IMR-90 (cell line): ENCODE measurements around the gene SOX11. TPM values are rescaled to one million over a fixed set of nuclear protein-coding genes. Genes with fewer than 3 reads are reported as not detected.

ENCODE experiments used
- ATAC-seq: fragments of 200-7000 bp; cut with Tn5 transposase; 2 replicates; pipeline ENCODE4 v1.9.1; 2020; ENCODE audit warnings: low read depth, mild to moderate bottlenecking, moderate library complexity
- BruUV-seq: library from RNA; stranded (reverse); fragments of 400-500 nt; replicated peaks from 2 replicates; lab custom pipeline; 2021; lab: Mats Ljungman, UMichigan
- CTCF ChIA-PET: fragments of 300-600 bp; formaldehyde crosslinking; extraction: SDS; loops from one replicate; lab custom pipeline; 2021; ENCODE audit warnings: antibody characterized with exemption; lab: Yijun Ruan, JAX
- POLR2A ChIA-PET: fragments of 300-600 bp; sonication (Branson Sonifier 250); formaldehyde crosslinking; loops from one replicate; lab custom pipeline; 2022; ENCODE audit warnings: antibody characterized with exemption; ENCODE audit not compliant: unreplicated experiment; lab: Charles Lee
- DNase-seq: peaks from one replicate; pipeline ENCODE4 v3.0.0; 2013
- H2AFZ ChIP-seq: replicated peaks from 2 replicates; pipeline ENCODE3; 2013; ENCODE audit warnings: low read length, mild to moderate bottlenecking; ENCODE audit not compliant: poor library complexity
- H2AK5ac ChIP-seq: 2 replicates; pipeline ENCODE4 v1.6.1; 2013; ENCODE audit warnings: low read depth, low read length, inconsistent platforms
- H2AK9ac ChIP-seq: replicated peaks from 2 replicates; pipeline ENCODE3; 2013; ENCODE audit warnings: mild to moderate bottlenecking, low read depth, low read length, moderate library complexity; ENCODE audit not compliant: poor library complexity
- H2BK120ac ChIP-seq: 2 replicates; pipeline ENCODE4 v1.6.1; 2013; ENCODE audit warnings: low read depth, low read length, inconsistent platforms
- H2BK15ac ChIP-seq: 3 replicates; pipeline ENCODE4 v1.6.1; 2013; ENCODE audit warnings: low read depth, low read length, inconsistent platforms
- H2BK20ac ChIP-seq: 2 replicates; pipeline ENCODE4 v1.6.1; 2013; ENCODE audit warnings: low read depth, mild to moderate bottlenecking, inconsistent platforms, low read length, moderate library complexity
- H2BK5ac ChIP-seq: 2 replicates; pipeline ENCODE4 v1.6.1; 2013; ENCODE audit warnings: mild to moderate bottlenecking, low read depth, low read length, inconsistent platforms; ENCODE audit not compliant: poor library complexity, severe bottlenecking
- H3K14ac ChIP-seq: replicated peaks from 2 replicates; pipeline ENCODE4 v1.6.1; 2013; ENCODE audit warnings: low read depth, low read length, inconsistent platforms
- H3K18ac ChIP-seq: 2 replicates; pipeline ENCODE4 v1.6.1; 2013; ENCODE audit warnings: low read depth, low read length, control low read depth
- H3K23ac ChIP-seq: 2 replicates; pipeline ENCODE4 v1.6.1; 2013; ENCODE audit warnings: low read depth, low read length, inconsistent platforms
- H3K27ac ChIP-seq: 2 replicates; pipeline ENCODE4 v1.5.1; 2013; ENCODE audit warnings: mild to moderate bottlenecking, control low read depth, low read length; ENCODE audit not compliant: insufficient read depth
- H3K27me3 ChIP-seq: 2 replicates; pipeline ENCODE4 v1.6.1; 2013; ENCODE audit warnings: low read length; ENCODE audit not compliant: control insufficient read depth, insufficient read depth
- H3K36me3 ChIP-seq: 2 replicates; pipeline ENCODE4 v1.6.1; 2013; ENCODE audit warnings: low read length, mixed read lengths; ENCODE audit not compliant: control insufficient read depth, insufficient read depth
- H3K4ac ChIP-seq: 2 replicates; pipeline ENCODE4 v1.6.1; 2013; ENCODE audit warnings: low read depth, low read length, inconsistent platforms
- H3K4me1 ChIP-seq: 2 replicates; pipeline ENCODE4 v1.6.1; 2013; ENCODE audit warnings: low read length, mixed read lengths; ENCODE audit not compliant: control insufficient read depth, insufficient read depth
- H3K4me2 ChIP-seq: 2 replicates; pipeline ENCODE4 v1.6.1; 2013; ENCODE audit warnings: low read depth, mild to moderate bottlenecking, control low read depth, low read length, moderate library complexity
- H3K4me3 ChIP-seq: 2 replicates; pipeline ENCODE4 v1.5.1; 2013; ENCODE audit warnings: low read depth, mild to moderate bottlenecking, control low read depth, low read length, moderate library complexity; ENCODE audit not compliant: insufficient read depth
- H3K56ac ChIP-seq: 2 replicates; pipeline ENCODE4 v1.6.1; 2013; ENCODE audit warnings: low read length, inconsistent platforms; ENCODE audit not compliant: insufficient read depth; ENCODE audit errors: extremely low read depth
- H3K79me1 ChIP-seq, 2 experiments: 2 replicates each; pipeline ENCODE4 v1.6.1; 2013; ENCODE audit warnings: low read length in 2 of 2, inconsistent platforms in 1 of 2, low read depth in 1 of 2
- H3K9ac ChIP-seq: 2 replicates; pipeline ENCODE4 v1.6.1; 2013; ENCODE audit warnings: low read depth, low read length, control low read depth
- H3K9me1 ChIP-seq: 2 replicates; pipeline ENCODE4 v1.6.1; 2013; ENCODE audit warnings: low read length, inconsistent platforms; ENCODE audit not compliant: insufficient read depth
- H3K9me3 ChIP-seq: 2 replicates; pipeline ENCODE4 v1.6.1; 2013; ENCODE audit warnings: low read length; ENCODE audit not compliant: control insufficient read depth, insufficient read depth
- H4K20me1 ChIP-seq: 2 replicates; pipeline ENCODE4 v1.6.1; 2013; ENCODE audit warnings: low read length, inconsistent platforms; ENCODE audit not compliant: insufficient read depth
- H4K5ac ChIP-seq: 2 replicates; pipeline ENCODE4 v1.6.1; 2013; ENCODE audit warnings: mild to moderate bottlenecking, low read depth, low read length, control low read depth
- H4K8ac ChIP-seq, 2 experiments: 2 replicates each; pipeline ENCODE4 v1.6.1; 2013; ENCODE audit warnings: low read depth in 2 of 2, low read length in 2 of 2, control low read depth in 1 of 2, inconsistent platforms in 1 of 2
- H4K91ac ChIP-seq: 2 replicates; pipeline ENCODE4 v1.6.1; 2013; ENCODE audit warnings: low read depth, low read length, inconsistent platforms; ENCODE audit not compliant: insufficient read depth
- BHLHE40 ChIP-seq: fragments of 150-350 bp; IDR thresholded peaks from 2 replicates; pipeline ENCODE4 v1.6.1; 2016; ENCODE audit warnings: mild to moderate bottlenecking, low read depth, low read length
- CEBPB ChIP-seq: IDR thresholded peaks from 2 replicates; pipeline ENCODE4 v1.6.1; 2012; ENCODE audit warnings: low read depth, low read length, improper control_type of control experiment
- CHD1 ChIP-seq: IDR thresholded peaks from 2 replicates; pipeline ENCODE4 v1.6.1; 2012; ENCODE audit warnings: low read depth, low read length, improper control_type of control experiment
- CTCF ChIP-seq: conservative IDR thresholded peaks from 2 replicates; pipeline ENCODE4 v1.5.1; 2012; ENCODE audit warnings: mild to moderate bottlenecking, low read depth, low read length, improper control_type of control experiment
- ELK1 ChIP-seq: fragments of 150-350 bp; IDR thresholded peaks from 2 replicates; pipeline ENCODE4 v1.6.1; 2016; ENCODE audit warnings: low read depth, mild to moderate bottlenecking, low read length, moderate library complexity, borderline replicate concordance
- FOS ChIP-seq: fragments of 150-350 bp; IDR thresholded peaks from 2 replicates; pipeline ENCODE4 v1.6.1; 2016; ENCODE audit warnings: low read depth, low read length
- MAFK ChIP-seq: IDR thresholded peaks from 2 replicates; pipeline ENCODE4 v1.6.1; 2012; ENCODE audit warnings: low read depth, low read length, improper control_type of control experiment
- MAZ ChIP-seq: IDR thresholded peaks from 2 replicates; pipeline ENCODE4 v1.6.1; 2012; ENCODE audit warnings: low read depth, mild to moderate bottlenecking, low read length, improper control_type of control experiment, moderate library complexity, borderline replicate concordance
- MXI1 ChIP-seq: IDR thresholded peaks from 2 replicates; pipeline ENCODE4 v1.6.1; 2012; ENCODE audit warnings: low read depth, mild to moderate bottlenecking, low read length, moderate library complexity, borderline replicate concordance
- NFE2L2 ChIP-seq: fragments of 150-350 bp; IDR thresholded peaks from 2 replicates; pipeline ENCODE4 v1.6.1; 2016; ENCODE audit warnings: low read depth, mild to moderate bottlenecking, low read length
- POLR2A ChIP-seq: IDR thresholded peaks from 2 replicates; pipeline ENCODE4 v1.6.1; 2012; ENCODE audit warnings: mild to moderate bottlenecking, low read depth, low read length
- RAD21 ChIP-seq: IDR thresholded peaks from 2 replicates; pipeline ENCODE4 v1.6.1; 2012; ENCODE audit warnings: low read length, improper control_type of control experiment
- RCOR1 ChIP-seq: IDR thresholded peaks from 2 replicates; pipeline ENCODE4 v1.6.1; 2012; ENCODE audit warnings: mild to moderate bottlenecking, low read length, improper control_type of control experiment; ENCODE audit not compliant: insufficient replicate concordance
- RFX5 ChIP-seq: IDR thresholded peaks from 2 replicates; pipeline ENCODE4 v1.8.0; 2012; ENCODE audit warnings: low read depth, mild to moderate bottlenecking, low read length, moderate library complexity
- SMC3 ChIP-seq: fragments of 150-350 bp; IDR thresholded peaks from 2 replicates; pipeline ENCODE4 v1.6.1; 2016; ENCODE audit warnings: low read depth, mild to moderate bottlenecking, antibody characterized with exemption, low read length, moderate library complexity
- WGBS, 2 experiments: methylation state at CpG; one replicate each; pipeline versions ENCODE4 v1.1.5 to v1.1.7; 2013; ENCODE audit warnings: missing lambda C conversion rate in 2 of 2; ENCODE audit not compliant: insufficient read length in 1 of 2; ENCODE audit errors: extremely low coverage in 2 of 2; 5-methylcytosine and 5-hydroxymethylcytosine counted together
- dilution Hi-C: fragments of 300-500 bp; cut with HindIII; formaldehyde crosslinking; loops from one replicate; pipeline ENCODE4 v1.14.3; 2018; ENCODE audit warnings: low sequenced_read_pairs; ENCODE audit not compliant: unreplicated experiment
- in situ Hi-C: fragments of 300-500 bp; cut with MboI; formaldehyde crosslinking; loops from 3 replicates; pipeline ENCODE4 v1.14.3; 2019; ENCODE audit warnings: low sequenced_read_pairs, inconsistent platforms, mixed read lengths
- intact Hi-C: fragments of 100-400 bp; cut with micrococcal nuclease; formaldehyde crosslinking; loops from 2 replicates; pipeline ENCODE4 v1.10.0; 2022
- polyA plus RNA-seq, 3 experiments: library from polyadenylated mRNA; depleted of rRNA; stranded (reverse); fragments of >200 nt; gene quantifications; 2 replicates each; pipeline ENCODE4 v1.2.3, GENCODE V29; 2012; ENCODE audit warnings: low replicate concordance in 1 of 3
- total RNA-seq: library from RNA; depleted of rRNA; stranded (reverse); fragments of >200 nt; gene quantifications from 2 replicates; pipeline ENCODE4 v1.2.3, GENCODE V29; 2012
- TF ChIP-seq, protein P1 (sequence below): fragments of 150-350 bp; IDR thresholded peaks from 2 replicates; pipeline ENCODE4 v1.6.1; 2017; ENCODE audit warnings: mild to moderate bottlenecking, antibody characterized with exemption, low read length, low read depth

SOX11 gene
- total and polyA plus RNA-seq, 2 of the 4 experiments (the other 2 are of a cell fraction), result 1.9 to 2.2 TPM

DNA sequence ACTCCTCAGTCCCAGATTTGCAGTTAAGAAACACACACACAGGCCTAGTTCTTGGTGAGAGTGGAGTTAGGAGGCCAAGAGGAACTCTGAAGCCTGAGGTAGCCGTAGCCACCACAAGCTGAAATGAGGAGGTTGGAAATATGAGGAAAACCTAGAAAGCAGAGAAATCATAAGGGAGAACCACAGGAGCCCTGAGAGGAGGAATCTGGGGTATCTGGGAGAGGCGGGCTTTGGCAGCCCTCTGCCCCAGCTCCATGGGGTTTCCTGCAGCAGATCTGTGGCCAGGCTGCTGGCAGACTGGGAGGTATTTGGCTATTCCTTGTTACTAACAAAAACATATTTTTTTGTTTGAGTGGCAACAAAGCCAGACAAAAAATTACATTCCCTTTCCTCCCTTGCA, 11.0 kb downstream of the SOX11 start:
- POLR2A ChIA-PET, result no interaction called here
- in situ Hi-C loops, result no loop called here
- H3K4ac ChIP-seq, result no peak overlapping the region

More for the DNA sequence above, 11.0 kb downstream of the SOX11 start:
- no peak for DNase-seq
- no peak overlapping the region for H4K5ac ChIP-seq
- H3K9me1 ChIP-seq, result no peaks in the 10 kb centered on the region
- no peak overlapping the region for H4K91ac ChIP-seq
- H2BK20ac ChIP-seq, result no peak overlapping the region
- no peak overlapping the region for H3K4me3 ChIP-seq
- intact Hi-C loops, result no loop called here
- H3K36me3 ChIP-seq, result no peaks in the 10 kb centered on the region
- no peak overlapping the region for H3K4me2 ChIP-seq
- H3K27ac ChIP-seq, result no peak overlapping the region
- H2AK5ac ChIP-seq, result no peak overlapping the region
- no peak overlapping the region for H2AK9ac ChIP-seq
- no peak overlapping the region for H3K56ac ChIP-seq
- H3K79me1 ChIP-seq, result peaks cover 0 to 6% of the 10 kb centered on the region in 2 experiments; a peak in 2 of 4 replicates
- H4K8ac ChIP-seq, result no peak overlapping the region
- no peak for ATAC-seq
- no peak overlapping the region for H2AFZ ChIP-seq
- no peak overlapping the region; the same call in 1 of the 2 replicates for H3K18ac ChIP-seq
- no peaks in the 10 kb centered on the region for H3K27me3 ChIP-seq
- no peak overlapping the region for H2BK15ac ChIP-seq
- no peaks in the 10 kb centered on the region for H4K20me1 ChIP-seq
- no peak overlapping the region for H3K23ac ChIP-seq
- peaks cover 1% of the 10 kb centered on the region; the same call in 1 of the 2 replicates for H3K4me1 ChIP-seq
- no peaks in the 10 kb centered on the region for H3K9me3 ChIP-seq
- dilution Hi-C loops, result no loop called here
- 100% methylated on average over 1 of the region's 2 CpGs; no CpG with 5 or more reads in 1 of the 2 experiments for WGBS, 2 experiments
- no peak for TF ChIP-seq RCOR1
- TF ChIP-seq POLR2A, result no peak
- no peak for TF ChIP-seq RAD21
- TF ChIP-seq, protein P1, sequence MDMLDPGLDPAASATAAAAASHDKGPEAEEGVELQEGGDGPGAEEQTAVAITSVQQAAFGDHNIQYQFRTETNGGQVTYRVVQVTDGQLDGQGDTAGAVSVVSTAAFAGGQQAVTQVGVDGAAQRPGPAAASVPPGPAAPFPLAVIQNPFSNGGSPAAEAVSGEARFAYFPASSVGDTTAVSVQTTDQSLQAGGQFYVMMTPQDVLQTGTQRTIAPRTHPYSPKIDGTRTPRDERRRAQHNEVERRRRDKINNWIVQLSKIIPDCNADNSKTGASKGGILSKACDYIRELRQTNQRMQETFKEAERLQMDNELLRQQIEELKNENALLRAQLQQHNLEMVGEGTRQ, result no peak
- no peak for TF ChIP-seq NFE2L2
- TF ChIP-seq FOS, result no peak
- no peak for TF ChIP-seq MAFK
- TF ChIP-seq RFX5, result no peak
- no peak for TF ChIP-seq ELK1
- no peak for TF ChIP-seq SMC3
- no peak for TF ChIP-seq CEBPB
- TF ChIP-seq CTCF, result no peak
- no peak for TF ChIP-seq MXI1
- TF ChIP-seq MAZ, result no peak
- TF ChIP-seq BHLHE40, result no peak
- no peak for TF ChIP-seq CHD1
- H2BK120ac ChIP-seq, result no peak overlapping the region
- no peak overlapping the region for H3K14ac ChIP-seq
- H2BK5ac ChIP-seq, result no peak overlapping the region
- BruUV-seq, result no TSS peak
- CTCF ChIA-PET, result no interaction called here
- no peak overlapping the region for H3K9ac ChIP-seq
